ENCODE results near the gene MT1X. TPM values are rescaled to one million over a fixed set of nuclear protein-coding genes. Genes with fewer than 3 reads are reported as not detected.
A peak's percentile ranks its signal among the peaks of the same experiment; 100 is the strongest.

Gene MT1X
- total and polyA plus RNA-seq, 2 of the 13 experiments (the other 11 are each of a cell fraction or from before 2014, with no cell fraction given): 19.7 to 288 TPM

DNA sequence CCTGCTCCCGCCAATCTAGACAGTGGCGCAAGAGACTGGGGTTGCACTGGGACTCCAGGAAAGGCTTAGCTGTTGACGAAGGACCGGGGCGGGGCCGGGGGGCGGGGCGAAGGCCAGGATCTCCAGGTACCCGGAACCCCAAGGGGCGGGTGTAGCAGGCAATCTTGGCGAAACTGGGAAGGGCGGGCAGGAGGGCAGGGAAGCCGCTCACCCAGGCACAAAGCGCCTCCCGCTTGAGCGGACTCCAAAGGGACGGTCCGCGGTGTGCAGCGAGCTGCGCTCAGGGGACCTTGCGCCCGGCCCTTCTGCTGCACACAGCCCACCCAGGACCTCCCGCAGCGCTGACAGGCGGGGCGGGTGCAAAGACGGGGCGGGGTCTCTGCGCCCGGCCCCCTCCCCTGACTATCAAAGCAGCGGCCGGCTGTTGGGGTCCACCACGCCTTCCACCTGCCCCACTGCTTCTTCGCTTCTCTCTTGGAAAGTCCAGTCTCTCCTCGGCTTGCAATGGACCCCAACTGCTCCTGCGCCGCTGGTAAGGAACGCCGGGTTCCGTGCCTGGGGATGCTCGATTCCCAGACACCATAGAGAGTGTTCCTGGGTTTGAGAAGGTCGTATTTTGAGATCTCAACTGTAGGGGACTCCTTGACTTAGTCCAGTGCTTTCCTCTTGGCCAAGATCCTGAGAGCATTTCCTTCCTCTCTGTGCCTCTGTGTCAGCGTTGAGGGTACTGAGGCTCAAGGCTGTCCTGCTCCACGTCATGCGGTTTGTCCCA, 24.5 kb upstream of the MT1X start, which contains the start of gene MT1F (continued):
- TF ChIP-seq, protein P1, sequence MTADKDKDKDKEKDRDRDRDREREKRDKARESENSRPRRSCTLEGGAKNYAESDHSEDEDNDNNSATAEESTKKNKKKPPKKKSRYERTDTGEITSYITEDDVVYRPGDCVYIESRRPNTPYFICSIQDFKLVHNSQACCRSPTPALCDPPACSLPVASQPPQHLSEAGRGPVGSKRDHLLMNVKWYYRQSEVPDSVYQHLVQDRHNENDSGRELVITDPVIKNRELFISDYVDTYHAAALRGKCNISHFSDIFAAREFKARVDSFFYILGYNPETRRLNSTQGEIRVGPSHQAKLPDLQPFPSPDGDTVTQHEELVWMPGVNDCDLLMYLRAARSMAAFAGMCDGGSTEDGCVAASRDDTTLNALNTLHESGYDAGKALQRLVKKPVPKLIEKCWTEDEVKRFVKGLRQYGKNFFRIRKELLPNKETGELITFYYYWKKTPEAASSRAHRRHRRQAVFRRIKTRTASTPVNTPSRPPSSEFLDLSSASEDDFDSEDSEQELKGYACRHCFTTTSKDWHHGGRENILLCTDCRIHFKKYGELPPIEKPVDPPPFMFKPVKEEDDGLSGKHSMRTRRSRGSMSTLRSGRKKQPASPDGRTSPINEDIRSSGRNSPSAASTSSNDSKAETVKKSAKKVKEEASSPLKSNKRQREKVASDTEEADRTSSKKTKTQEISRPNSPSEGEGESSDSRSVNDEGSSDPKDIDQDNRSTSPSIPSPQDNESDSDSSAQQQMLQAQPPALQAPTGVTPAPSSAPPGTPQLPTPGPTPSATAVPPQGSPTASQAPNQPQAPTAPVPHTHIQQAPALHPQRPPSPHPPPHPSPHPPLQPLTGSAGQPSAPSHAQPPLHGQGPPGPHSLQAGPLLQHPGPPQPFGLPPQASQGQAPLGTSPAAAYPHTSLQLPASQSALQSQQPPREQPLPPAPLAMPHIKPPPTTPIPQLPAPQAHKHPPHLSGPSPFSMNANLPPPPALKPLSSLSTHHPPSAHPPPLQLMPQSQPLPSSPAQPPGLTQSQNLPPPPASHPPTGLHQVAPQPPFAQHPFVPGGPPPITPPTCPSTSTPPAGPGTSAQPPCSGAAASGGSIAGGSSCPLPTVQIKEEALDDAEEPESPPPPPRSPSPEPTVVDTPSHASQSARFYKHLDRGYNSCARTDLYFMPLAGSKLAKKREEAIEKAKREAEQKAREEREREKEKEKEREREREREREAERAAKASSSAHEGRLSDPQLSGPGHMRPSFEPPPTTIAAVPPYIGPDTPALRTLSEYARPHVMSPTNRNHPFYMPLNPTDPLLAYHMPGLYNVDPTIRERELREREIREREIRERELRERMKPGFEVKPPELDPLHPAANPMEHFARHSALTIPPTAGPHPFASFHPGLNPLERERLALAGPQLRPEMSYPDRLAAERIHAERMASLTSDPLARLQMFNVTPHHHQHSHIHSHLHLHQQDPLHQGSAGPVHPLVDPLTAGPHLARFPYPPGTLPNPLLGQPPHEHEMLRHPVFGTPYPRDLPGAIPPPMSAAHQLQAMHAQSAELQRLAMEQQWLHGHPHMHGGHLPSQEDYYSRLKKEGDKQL (CRISPR knock-in tag; IDR thresholded peaks at IDR 0.05; ENCODE audit: low read depth): no peak
- TF ChIP-seq, protein P2, sequence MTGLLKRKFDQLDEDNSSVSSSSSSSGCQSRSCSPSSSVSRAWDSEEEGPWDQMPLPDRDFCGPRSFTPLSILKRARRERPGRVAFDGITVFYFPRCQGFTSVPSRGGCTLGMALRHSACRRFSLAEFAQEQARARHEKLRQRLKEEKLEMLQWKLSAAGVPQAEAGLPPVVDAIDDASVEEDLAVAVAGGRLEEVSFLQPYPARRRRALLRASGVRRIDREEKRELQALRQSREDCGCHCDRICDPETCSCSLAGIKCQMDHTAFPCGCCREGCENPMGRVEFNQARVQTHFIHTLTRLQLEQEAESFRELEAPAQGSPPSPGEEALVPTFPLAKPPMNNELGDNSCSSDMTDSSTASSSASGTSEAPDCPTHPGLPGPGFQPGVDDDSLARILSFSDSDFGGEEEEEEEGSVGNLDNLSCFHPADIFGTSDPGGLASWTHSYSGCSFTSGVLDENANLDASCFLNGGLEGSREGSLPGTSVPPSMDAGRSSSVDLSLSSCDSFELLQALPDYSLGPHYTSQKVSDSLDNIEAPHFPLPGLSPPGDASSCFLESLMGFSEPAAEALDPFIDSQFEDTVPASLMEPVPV (CRISPR knock-in tag; IDR thresholded peaks at IDR 0.05): 0 out of 2 replicates have a peak, but pooled peaks have one; percentile 36
- TF ChIP-seq MIXL1 (CRISPR knock-in tag; IDR thresholded peaks at IDR 0.05) (no peak), ZNF549 (CRISPR knock-in tag; IDR thresholded peaks at IDR 0.05) (no peak), SMARCE1 (IDR thresholded peaks at IDR 0.05; ENCODE audit: borderline replicate concordance) (no peak), ZSCAN20 (CRISPR knock-in tag; IDR thresholded peaks at IDR 0.05; ENCODE audit: borderline replicate concordance) (0 out of 2 replicates have a peak, but pooled peaks have one; percentile 35), PAWR (CRISPR knock-in tag; IDR thresholded peaks at IDR 0.05; ENCODE audit: borderline replicate concordance) (no peak), MLLT10 (CRISPR knock-in tag; IDR thresholded peaks at IDR 0.05) (no peak), TSC22D2 (CRISPR knock-in tag; IDR thresholded peaks at IDR 0.05; ENCODE audit: borderline replicate concordance) (no peak), RNF2 (conservative IDR thresholded peaks at IDR 0.05; ENCODE audit: low read depth) (no peak), ZNF547 (CRISPR knock-in tag; IDR thresholded peaks at IDR 0.05) (peak; percentile 50; the same call in 1 of the 2 replicates), SP2 (CRISPR knock-in tag; IDR thresholded peaks at IDR 0.05) (no peak), FOXO1 (CRISPR knock-in tag; IDR thresholded peaks at IDR 0.05) (no peak)
- TF ChIP-seq, protein P3, sequence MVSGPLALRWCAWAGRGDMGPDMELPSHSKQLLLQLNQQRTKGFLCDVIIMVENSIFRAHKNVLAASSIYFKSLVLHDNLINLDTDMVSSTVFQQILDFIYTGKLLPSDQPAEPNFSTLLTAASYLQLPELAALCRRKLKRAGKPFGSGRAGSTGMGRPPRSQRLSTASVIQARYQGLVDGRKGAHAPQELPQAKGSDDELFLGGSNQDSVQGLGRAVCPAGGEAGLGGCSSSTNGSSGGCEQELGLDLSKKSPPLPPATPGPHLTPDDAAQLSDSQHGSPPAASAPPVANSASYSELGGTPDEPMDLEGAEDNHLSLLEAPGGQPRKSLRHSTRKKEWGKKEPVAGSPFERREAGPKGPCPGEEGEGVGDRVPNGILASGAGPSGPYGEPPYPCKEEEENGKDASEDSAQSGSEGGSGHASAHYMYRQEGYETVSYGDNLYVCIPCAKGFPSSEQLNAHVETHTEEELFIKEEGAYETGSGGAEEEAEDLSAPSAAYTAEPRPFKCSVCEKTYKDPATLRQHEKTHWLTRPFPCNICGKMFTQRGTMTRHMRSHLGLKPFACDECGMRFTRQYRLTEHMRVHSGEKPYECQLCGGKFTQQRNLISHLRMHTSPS (CRISPR knock-in tag; IDR thresholded peaks at IDR 0.05; ENCODE audit: low read depth): no peak
- TF ChIP-seq, protein P4, sequence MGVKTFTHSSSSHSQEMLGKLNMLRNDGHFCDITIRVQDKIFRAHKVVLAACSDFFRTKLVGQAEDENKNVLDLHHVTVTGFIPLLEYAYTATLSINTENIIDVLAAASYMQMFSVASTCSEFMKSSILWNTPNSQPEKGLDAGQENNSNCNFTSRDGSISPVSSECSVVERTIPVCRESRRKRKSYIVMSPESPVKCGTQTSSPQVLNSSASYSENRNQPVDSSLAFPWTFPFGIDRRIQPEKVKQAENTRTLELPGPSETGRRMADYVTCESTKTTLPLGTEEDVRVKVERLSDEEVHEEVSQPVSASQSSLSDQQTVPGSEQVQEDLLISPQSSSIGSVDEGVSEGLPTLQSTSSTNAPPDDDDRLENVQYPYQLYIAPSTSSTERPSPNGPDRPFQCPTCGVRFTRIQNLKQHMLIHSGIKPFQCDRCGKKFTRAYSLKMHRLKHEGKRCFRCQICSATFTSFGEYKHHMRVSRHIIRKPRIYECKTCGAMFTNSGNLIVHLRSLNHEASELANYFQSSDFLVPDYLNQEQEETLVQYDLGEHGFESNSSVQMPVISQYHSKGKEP (CRISPR knock-in tag; IDR thresholded peaks at IDR 0.05): no peak
- TF ChIP-seq, protein P5, sequence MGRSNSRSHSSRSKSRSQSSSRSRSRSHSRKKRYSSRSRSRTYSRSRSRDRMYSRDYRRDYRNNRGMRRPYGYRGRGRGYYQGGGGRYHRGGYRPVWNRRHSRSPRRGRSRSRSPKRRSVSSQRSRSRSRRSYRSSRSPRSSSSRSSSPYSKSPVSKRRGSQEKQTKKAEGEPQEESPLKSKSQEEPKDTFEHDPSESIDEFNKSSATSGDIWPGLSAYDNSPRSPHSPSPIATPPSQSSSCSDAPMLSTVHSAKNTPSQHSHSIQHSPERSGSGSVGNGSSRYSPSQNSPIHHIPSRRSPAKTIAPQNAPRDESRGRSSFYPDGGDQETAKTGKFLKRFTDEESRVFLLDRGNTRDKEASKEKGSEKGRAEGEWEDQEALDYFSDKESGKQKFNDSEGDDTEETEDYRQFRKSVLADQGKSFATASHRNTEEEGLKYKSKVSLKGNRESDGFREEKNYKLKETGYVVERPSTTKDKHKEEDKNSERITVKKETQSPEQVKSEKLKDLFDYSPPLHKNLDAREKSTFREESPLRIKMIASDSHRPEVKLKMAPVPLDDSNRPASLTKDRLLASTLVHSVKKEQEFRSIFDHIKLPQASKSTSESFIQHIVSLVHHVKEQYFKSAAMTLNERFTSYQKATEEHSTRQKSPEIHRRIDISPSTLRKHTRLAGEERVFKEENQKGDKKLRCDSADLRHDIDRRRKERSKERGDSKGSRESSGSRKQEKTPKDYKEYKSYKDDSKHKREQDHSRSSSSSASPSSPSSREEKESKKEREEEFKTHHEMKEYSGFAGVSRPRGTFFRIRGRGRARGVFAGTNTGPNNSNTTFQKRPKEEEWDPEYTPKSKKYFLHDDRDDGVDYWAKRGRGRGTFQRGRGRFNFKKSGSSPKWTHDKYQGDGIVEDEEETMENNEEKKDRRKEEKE (IDR thresholded peaks at IDR 0.05): no peak

Measured in HepG2 (cell line).